Keratinocyte (primary cell): ENCODE results near the gene TRPV2.

Experiments used
- EZH2 ChIP-seq: IDR thresholded peaks from one replicate; pipeline ENCODE4 v1.6.1; 2012; ENCODE audit warnings: inconsistent platforms, mild to moderate bottlenecking, low read length, moderate library complexity
- TF ChIP-seq, protein P1 (sequence below), 3 experiments: IDR thresholded peaks in 1 of 3; conservative IDR thresholded peaks in 1 of 3; optimal IDR thresholded peaks in 1 of 3; 2 replicates in 2 of 3; 3 replicates in 1 of 3; pipeline versions ENCODE3 to v1.5.1; 2011; ENCODE audit warnings: low read length in 3 of 3, mild to moderate bottlenecking in 3 of 3, moderate library complexity in 2 of 3, control low read depth in 1 of 3, inconsistent platforms in 1 of 3; ENCODE audit not compliant: insufficient read depth in 2 of 3; ENCODE audit errors: extremely low read depth in 1 of 3

DNA sequence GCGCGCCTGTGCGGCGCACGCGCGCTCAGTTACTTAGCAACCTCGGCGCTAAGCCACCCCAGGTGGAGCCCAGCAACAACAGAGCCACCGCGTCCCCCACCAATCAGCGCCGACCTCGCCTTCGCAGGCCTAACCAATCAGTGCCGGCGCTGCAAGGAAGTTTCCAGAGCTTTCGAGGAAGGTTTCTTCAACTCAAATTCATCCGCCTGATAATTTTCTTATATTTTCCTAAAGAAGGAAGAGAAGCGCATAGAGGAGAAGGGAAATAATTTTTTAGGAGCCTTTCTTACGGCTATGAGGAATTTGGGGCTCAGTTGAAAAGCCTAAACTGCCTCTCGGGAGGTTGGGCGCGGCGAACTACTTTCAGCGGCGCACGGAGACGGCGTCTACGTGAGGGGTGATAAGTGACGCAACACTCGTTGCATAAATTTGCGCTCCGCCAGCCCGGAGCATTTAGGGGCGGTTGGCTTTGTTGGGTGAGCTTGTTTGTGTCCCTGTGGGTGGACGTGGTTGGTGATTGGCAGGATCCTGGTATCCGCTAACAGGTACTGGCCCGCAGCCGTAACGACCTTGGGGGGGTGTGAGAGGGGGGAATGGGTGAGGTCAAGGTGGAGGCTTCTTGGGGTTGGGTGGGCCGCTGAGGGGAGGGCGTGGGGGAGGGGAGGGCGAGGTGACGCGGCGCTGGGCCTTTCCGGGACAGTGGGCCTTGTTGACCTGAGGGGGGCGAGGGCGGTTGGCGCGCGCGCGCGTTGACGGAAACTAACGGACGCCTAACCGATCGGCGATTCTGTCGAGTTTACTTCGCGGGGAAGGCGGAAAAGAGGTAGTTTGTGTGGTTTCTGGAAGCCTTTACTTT, 34.5 kb upstream of the TRPV2 start, which contains the start of gene UBB:
- TF ChIP-seq, protein P1, sequence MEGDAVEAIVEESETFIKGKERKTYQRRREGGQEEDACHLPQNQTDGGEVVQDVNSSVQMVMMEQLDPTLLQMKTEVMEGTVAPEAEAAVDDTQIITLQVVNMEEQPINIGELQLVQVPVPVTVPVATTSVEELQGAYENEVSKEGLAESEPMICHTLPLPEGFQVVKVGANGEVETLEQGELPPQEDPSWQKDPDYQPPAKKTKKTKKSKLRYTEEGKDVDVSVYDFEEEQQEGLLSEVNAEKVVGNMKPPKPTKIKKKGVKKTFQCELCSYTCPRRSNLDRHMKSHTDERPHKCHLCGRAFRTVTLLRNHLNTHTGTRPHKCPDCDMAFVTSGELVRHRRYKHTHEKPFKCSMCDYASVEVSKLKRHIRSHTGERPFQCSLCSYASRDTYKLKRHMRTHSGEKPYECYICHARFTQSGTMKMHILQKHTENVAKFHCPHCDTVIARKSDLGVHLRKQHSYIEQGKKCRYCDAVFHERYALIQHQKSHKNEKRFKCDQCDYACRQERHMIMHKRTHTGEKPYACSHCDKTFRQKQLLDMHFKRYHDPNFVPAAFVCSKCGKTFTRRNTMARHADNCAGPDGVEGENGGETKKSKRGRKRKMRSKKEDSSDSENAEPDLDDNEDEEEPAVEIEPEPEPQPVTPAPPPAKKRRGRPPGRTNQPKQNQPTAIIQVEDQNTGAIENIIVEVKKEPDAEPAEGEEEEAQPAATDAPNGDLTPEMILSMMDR (optimal IDR thresholded peaks at IDR 0.05 in 1 of 3, IDR thresholded peaks at IDR 0.05 in 1 of 3, conservative IDR thresholded peaks at IDR 0.05 in 1 of 3; ENCODE audit: extremely low read depth in 1 of 3, insufficient read depth in 2 of 3, low read length in 3 of 3), result peak in 1 of 3 experiments; percentile 4
- no peak for TF ChIP-seq EZH2
